Peyer's patch (tissue), 4 donors: ENCODE data around the gene MS4A18.

Experiments used
- POLR2A ChIP-seq, 2 donors: fragments of 450-650 bp; IDR thresholded peaks; one replicate each; pipeline ENCODE4 v1.5.1; 2017; ENCODE audit warnings: antibody characterized with exemption in 2 of 2, mild to moderate bottlenecking in 2 of 2, moderate library complexity in 2 of 2
- TF ChIP-seq, protein P1 (sequence below), 6 experiments: fragments of 450-650 bp in 4 of 6; fragments of 200-600 bp in 2 of 6; sonication (generic) in 1 of 6; IDR thresholded peaks; one replicate each; pipeline ENCODE4 v1.5.1; 2017 to 2019; ENCODE audit warnings: antibody characterized with exemption in 6 of 6, mild to moderate bottlenecking in 3 of 6, moderate library complexity in 1 of 6

DNA sequence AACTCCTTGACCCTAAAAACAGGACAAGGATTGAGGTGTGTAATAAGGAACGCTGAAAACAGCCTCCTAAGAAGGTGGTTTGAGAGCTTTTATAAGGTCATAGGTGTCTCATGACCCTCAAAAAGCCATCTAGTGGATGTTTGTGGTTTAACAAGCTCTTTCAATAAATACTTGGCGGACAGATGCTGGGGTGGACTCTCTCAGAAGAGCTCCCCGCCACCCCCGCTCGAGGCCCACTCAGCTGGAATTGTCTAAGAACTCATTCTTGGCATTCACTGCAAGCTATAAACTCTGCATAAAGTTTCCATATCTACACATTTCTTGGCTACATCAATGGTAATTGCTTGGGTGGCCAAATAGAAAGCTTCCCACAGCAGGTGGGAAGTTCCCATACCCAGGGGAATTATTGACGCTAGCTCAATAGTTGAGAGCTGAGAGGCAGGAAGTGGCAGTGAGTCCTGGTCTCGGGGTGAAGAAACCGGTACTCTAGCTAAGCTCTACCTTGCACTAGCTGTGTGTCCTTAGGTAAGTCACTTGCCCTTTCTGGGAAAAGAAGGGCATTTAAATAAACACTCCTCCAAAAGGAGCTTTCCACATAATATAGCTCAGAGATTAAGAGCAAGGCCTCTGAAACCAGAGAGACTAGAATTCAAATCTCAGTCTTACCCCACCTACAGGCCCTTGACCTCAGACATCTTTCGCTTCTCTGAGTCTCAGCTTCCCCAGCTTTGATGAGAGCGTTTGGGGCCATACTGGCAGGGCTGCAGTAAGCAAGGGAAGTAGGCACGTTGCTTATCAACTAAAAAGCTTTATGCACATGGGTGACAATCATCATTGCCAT lies 38.6 kb downstream of the MS4A18 start:
- TF ChIP-seq, protein P1, sequence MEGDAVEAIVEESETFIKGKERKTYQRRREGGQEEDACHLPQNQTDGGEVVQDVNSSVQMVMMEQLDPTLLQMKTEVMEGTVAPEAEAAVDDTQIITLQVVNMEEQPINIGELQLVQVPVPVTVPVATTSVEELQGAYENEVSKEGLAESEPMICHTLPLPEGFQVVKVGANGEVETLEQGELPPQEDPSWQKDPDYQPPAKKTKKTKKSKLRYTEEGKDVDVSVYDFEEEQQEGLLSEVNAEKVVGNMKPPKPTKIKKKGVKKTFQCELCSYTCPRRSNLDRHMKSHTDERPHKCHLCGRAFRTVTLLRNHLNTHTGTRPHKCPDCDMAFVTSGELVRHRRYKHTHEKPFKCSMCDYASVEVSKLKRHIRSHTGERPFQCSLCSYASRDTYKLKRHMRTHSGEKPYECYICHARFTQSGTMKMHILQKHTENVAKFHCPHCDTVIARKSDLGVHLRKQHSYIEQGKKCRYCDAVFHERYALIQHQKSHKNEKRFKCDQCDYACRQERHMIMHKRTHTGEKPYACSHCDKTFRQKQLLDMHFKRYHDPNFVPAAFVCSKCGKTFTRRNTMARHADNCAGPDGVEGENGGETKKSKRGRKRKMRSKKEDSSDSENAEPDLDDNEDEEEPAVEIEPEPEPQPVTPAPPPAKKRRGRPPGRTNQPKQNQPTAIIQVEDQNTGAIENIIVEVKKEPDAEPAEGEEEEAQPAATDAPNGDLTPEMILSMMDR (IDR thresholded peaks at IDR 0.05): peak in 3 of 6 experiments; percentile 33 to 47 (median 45)
- no peak for TF ChIP-seq POLR2A (IDR thresholded peaks at IDR 0.05)
